HG03060 (cell line): Measurements from ENCODE around the gene GABRE.

Experiments
- ATAC-seq: cut with Tn5 transposase; IDR thresholded peaks from one replicate; pipeline ENCODE4 v1.9.1; 2021; ENCODE audit warnings: low read depth, moderate number of reproducible peaks; ENCODE audit not compliant: unreplicated experiment

Gene GABRE

GRCh38 chrX:151974336-151975227 is at the start of gene GABRE:
GABRE (minus strand) TSS chrX:151974676; CDS start chrX:151974625, 51 bp downstream.
- ATAC-seq: no peak

GRCh38 chrX:152020888-152021287 is 46.4 kb upstream of the GABRE start:
- no peak for ATAC-seq

- ATAC-seq: no peak
Measured at GRCh38 chrX:151999813-152000212, 25.3 kb upstream of the GABRE start.

- no peak for ATAC-seq
Measured at GRCh38 chrX:151997539-151997938, 23.1 kb upstream of the GABRE start.

- ATAC-seq: no peak
Measured at GRCh38 chrX:151996347-151996746, 21.9 kb upstream of the GABRE start.

- no peak for ATAC-seq
Measured at GRCh38 chrX:151994476-151994875, 20.0 kb upstream of the GABRE start.

GRCh38 chrX:151988706-151989299 is 14.3 kb upstream of the GABRE start:
- ATAC-seq: no peak

GRCh38 chrX:151987108-151987507 is 12.6 kb upstream of the GABRE start:
- no peak for ATAC-seq

- no peak for ATAC-seq
Measured at GRCh38 chrX:151985955-151986354, 11.5 kb upstream of the GABRE start.

GRCh38 chrX:151985531-151985930 is 11.1 kb upstream of the GABRE start:
- no peak for ATAC-seq

GRCh38 chrX:151984902-151985301 is 10.4 kb upstream of the GABRE start:
- ATAC-seq: no peak

GRCh38 chrX:151984328-151984727 is 9.9 kb upstream of the GABRE start:
- no peak for ATAC-seq

GRCh38 chrX:151983186-151983585 is 8.7 kb upstream of the GABRE start:
- ATAC-seq: no peak

- no peak for ATAC-seq
Measured at GRCh38 chrX:151982222-151982621, 7.7 kb upstream of the GABRE start.

- ATAC-seq: no peak
Measured at GRCh38 chrX:151981129-151981528, 6.7 kb upstream of the GABRE start.

GRCh38 chrX:151977923-151978322 is 3.4 kb upstream of the GABRE start:
- no peak for ATAC-seq

GRCh38 chrX:151977009-151977408 is 2.5 kb upstream of the GABRE start:
- no peak for ATAC-seq

- no peak for ATAC-seq
Measured at GRCh38 chrX:151975736-151976275, 1.3 kb upstream of the GABRE start.

GRCh38 chrX:151975228-151975593 is 735 bp upstream of the GABRE start:
- ATAC-seq: no peak

GRCh38 chrX:151973851-151974335 is 583 bp downstream of the GABRE start:
- no peak for ATAC-seq

GRCh38 chrX:151973060-151973661 is 1.3 kb downstream of the GABRE start:
- no peak for ATAC-seq
